IPS-18a (cell line): Measurements from ENCODE around the gene PTPRM.
"Not testable (repeated sequence)": the region's sequence is repeated elsewhere in the genome, so short reads cannot be mapped to it uniquely, and the experiment has no call there.

ENCODE experiments used
- H3K27ac ChIP-seq: one replicate; pipeline ENCODE4 v1.5.1; 2013; ENCODE audit warnings: low read length
- H3K27me3 ChIP-seq: one replicate; pipeline ENCODE4 v1.6.1; 2013; ENCODE audit warnings: mild to moderate bottlenecking, low read length; ENCODE audit not compliant: control insufficient read depth, insufficient read depth
- H3K36me3 ChIP-seq: one replicate; pipeline ENCODE4 v1.6.1; 2013; ENCODE audit warnings: low read depth, low read length; ENCODE audit not compliant: control insufficient read depth
- H3K4me1 ChIP-seq: one replicate; pipeline ENCODE4 v1.6.1; 2013; ENCODE audit warnings: low read depth, low read length; ENCODE audit not compliant: control insufficient read depth
- H3K4me3 ChIP-seq: one replicate; pipeline ENCODE4 v1.5.1; 2013; ENCODE audit warnings: low read length
- H3K9ac ChIP-seq: one replicate; pipeline ENCODE4 v1.6.1; 2013; ENCODE audit warnings: mild to moderate bottlenecking, low read length, moderate library complexity
- H3K9me3 ChIP-seq: one replicate; pipeline ENCODE4 v1.6.1; 2013; ENCODE audit warnings: low read depth, low read length; ENCODE audit not compliant: control insufficient read depth

PTPRM gene

DNA sequence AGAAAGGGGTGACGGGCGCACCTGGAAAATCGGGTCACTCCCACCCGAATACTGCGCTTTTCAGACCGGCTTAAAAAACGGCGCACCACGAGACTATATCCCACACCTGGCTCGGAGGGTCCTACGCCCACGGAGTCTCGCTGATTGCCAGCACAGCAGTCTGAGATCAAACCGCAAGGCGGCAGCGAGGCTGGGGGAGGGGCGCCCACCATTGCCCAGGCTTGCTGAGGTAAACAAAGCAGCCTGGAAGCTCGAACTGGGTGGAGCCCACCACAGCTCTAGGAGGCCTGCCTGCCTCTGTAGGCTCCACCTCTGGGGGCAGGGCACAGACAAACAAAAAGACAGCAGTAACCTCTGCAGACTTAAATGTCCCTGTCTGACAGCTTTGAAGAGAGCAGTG is 399.6 kb downstream of the PTPRM start:
- H3K9ac ChIP-seq, H3K27ac ChIP-seq, H3K4me3 ChIP-seq, H3K4me1 ChIP-seq, H3K9me3 ChIP-seq, H3K36me3 ChIP-seq, H3K27me3 ChIP-seq: not testable (repeated sequence)

DNA sequence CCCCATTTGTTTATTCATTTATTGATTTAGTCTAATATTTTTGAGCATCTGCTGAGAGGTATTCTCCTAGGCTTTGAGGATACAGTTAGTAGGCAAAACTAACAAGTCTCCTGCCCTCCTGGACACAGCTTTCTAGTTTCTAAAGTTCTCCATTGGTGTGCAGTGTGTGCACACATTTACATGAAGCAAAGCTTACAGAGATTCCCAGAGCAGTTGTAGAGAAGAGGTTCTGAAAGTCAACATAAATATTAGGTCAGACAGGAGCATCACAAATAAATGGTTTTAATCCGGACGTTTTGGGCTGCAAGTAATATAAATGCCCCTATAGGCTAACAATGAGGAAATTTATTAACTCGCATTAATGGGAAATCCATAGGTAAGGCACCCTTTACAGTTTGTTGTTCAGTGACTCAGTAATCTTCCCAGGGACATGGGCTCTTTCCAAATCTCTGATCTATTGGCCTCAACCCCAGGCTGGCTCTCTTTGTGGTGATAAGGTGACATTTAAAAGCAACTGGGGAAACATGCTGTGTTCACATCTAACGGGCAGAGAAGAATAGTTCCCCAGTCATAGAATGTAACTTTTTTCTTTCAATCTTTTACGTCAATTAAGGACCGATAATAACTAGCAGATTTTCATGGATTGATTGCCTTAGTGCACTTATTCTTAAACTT is 407.2 kb downstream of the PTPRM start:
- Histone ChIP-seq H3K27me3 (no peaks in the 10 kb centered on the region), H3K36me3 (no peaks in the 10 kb centered on the region), H3K9me3 (no peaks in the 10 kb centered on the region), H3K4me3 (no peak overlapping the region), H3K4me1 (no peaks in the 10 kb centered on the region), H3K27ac (no peak overlapping the region), H3K9ac (no peak overlapping the region)

DNA sequence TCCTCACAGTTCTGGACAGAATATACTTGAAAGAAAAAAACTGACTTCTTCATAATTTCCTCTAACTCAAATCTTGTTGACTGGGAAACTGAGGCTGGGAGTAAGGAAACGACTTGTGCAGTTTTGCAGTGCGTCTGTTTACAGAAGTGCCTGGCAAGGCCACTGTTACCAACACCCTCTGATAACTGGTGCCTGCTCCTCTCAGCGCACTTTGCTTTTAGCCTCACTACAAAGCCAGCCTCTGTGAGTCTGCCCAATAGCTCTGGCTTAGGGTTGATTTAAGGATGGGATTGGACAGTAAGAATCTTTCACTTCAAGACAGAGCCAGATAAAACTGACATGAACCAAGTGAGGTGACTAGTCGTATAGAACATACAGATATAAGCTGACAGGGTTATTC is 410.8 kb downstream of the PTPRM start:
- Histone ChIP-seq H3K36me3 (no peaks in the 10 kb centered on the region), H3K27ac (no peak overlapping the region), H3K9ac (no peak overlapping the region), H3K4me3 (no peak overlapping the region), H3K9me3 (no peaks in the 10 kb centered on the region), H3K4me1 (no peaks in the 10 kb centered on the region), H3K27me3 (no peaks in the 10 kb centered on the region)

DNA sequence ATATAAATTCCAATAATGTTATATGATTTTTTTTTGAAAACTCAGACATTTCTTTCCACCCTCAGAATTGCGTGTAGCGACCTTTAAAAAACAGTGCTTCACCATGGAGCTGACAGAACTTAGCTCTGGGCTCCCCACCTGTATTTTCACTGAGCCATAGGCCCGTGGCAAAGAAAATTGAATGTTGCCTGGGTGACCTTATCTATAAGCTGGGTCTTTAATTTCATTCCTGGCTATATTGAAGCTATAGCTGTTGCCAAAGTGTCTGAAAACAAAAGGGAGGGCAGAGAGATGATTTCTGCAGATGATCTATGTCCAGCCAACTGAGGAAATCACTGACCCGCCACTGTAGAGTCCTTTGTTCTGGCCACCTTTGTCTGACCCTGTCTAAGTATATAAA is 411.7 kb downstream of the PTPRM start:
- H3K4me3 ChIP-seq, result no peak overlapping the region
- H3K9ac ChIP-seq, result no peak overlapping the region
- no peaks in the 10 kb centered on the region for H3K9me3 ChIP-seq
- H3K27me3 ChIP-seq, result no peaks in the 10 kb centered on the region
- H3K36me3 ChIP-seq, result no peaks in the 10 kb centered on the region
- H3K27ac ChIP-seq, result no peak overlapping the region
- no peaks in the 10 kb centered on the region for H3K4me1 ChIP-seq

DNA sequence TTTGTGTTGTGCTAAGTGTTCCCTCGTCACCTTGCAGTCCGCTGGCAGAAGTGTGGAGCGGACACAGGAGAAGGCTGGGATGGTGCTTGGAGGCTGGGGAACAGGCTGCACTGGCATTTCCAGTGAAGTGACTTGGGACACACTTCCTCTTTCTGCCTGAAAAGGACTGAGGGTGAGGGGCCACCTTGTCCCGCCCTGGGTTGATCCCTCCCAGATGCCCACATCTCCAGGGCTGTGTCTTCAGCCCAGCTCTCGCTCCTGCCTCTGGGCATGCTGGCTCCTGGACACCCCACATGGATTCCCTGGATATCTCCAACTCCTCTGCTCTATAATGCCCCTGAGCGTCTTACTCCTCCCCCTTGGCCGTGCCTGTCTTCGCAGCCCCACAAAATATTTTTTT is 412.6 kb downstream of the PTPRM start:
- no peaks in the 10 kb centered on the region for H3K27me3 ChIP-seq
- no peaks in the 10 kb centered on the region for H3K36me3 ChIP-seq

DNA sequence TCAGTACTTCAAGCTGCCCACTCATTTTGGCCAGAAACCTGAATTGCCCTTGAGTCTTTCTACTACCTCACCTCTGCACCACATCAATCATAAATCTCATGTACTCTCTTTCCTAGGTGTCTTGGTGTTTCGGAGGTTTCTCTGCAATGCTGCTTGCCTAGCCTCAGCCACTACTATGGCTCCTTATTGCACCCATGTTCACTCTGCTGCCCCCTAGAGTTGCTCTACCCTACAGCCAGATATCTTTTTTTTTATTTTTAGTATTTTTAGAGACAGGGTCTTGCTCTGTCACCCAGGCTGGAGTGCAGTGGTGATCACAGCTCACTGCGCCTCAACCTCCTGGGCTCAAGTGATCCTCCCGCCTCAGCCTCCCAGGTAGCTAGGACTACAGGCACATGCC is 413.0 kb downstream of the PTPRM start:
- no peaks in the 10 kb centered on the region for H3K27me3 ChIP-seq
- H3K9ac ChIP-seq, result no peak overlapping the region
- no peaks in the 10 kb centered on the region for H3K4me1 ChIP-seq
- H3K27ac ChIP-seq, result no peak overlapping the region
- no peaks in the 10 kb centered on the region for H3K9me3 ChIP-seq
- no peaks in the 10 kb centered on the region for H3K36me3 ChIP-seq
- no peak overlapping the region for H3K4me3 ChIP-seq

More for the DNA sequence above, 412.6 kb downstream of the PTPRM start:
- Histone ChIP-seq H3K4me1 (no peaks in the 10 kb centered on the region), H3K27ac (no peak overlapping the region), H3K9me3 (no peaks in the 10 kb centered on the region), H3K4me3 (no peak overlapping the region), H3K9ac (no peak overlapping the region)

DNA sequence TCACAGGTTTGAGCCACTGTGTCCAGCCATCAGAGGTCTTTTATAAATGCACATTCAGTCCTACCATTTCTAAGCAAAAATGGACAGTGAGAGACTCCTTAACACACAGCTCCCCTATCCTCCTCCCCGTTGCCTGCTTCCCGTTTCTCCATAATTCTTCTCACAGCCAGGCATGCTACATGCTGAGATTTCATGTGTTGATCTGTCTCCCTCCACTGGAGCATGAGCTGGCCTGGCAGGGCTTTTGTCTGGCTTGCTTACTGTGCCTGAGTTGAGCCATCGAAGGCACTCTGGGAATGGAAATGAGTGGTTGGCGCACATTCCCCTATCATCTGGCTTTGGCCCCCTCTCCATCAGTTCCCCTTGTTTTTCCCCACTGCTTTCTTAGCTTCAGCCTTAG is 413.5 kb downstream of the PTPRM start:
- H3K36me3 ChIP-seq, result no peaks in the 10 kb centered on the region
- no peak overlapping the region for H3K9ac ChIP-seq
- no peak overlapping the region for H3K27ac ChIP-seq
- H3K4me1 ChIP-seq, result no peaks in the 10 kb centered on the region
- no peaks in the 10 kb centered on the region for H3K9me3 ChIP-seq
- H3K4me3 ChIP-seq, result no peak overlapping the region
- no peaks in the 10 kb centered on the region for H3K27me3 ChIP-seq

DNA sequence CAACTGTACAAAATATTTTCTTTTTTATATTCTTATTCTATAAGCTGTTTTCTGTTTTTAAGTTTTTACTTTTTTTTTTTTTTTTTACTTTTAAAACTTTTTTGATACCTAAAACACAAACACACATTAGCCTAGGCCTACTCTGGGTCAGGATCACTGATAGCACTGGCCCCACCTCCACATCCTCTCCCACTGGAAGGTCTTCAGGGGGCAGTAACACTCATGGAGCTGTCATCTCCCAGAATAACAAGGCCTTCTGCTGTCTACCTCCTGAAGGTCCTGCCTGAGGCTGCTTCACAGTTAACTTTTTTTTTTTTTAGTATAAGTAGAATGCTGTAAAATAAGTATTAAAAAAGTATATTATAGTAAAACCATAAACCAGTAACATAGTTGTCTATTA is 415.1 kb downstream of the PTPRM start:
- H3K4me1 ChIP-seq, result no peaks in the 10 kb centered on the region
- H3K27me3 ChIP-seq, result no peaks in the 10 kb centered on the region
- H3K9me3 ChIP-seq, result no peaks in the 10 kb centered on the region
- no peak overlapping the region for H3K27ac ChIP-seq
- no peaks in the 10 kb centered on the region for H3K36me3 ChIP-seq
- no peak overlapping the region for H3K4me3 ChIP-seq
- no peak overlapping the region for H3K9ac ChIP-seq

DNA sequence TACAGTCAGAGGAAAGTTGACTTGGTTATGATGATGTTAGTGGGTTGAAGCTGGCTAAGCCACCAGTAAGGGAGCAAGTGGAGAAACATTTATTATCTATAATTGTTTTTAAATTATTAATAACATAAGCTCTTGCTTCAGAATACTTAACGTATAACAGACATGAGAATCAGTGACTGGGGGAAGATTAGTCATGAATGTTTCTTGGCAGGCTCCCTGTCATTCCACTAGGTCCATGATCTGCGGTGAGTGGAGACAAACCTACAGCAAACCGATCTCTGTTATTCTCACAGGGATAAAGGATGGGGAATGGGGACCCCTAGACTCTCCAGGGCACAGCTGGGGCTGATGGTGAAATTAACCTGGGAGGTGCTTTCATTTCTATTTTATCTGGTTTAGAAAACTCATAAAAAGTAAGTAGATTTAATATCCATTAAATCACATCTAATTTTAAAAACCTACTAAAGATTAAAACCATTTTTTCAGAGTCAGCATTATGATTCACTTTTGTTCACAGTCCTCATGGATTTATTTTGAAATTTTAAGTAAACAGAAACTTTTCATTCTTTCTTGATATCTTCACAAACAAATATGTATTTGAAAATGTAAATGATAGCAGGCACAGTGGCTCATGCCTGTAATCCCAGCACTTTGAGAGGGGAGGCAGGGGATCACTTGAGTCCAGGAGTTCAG is 420.3 kb downstream of the PTPRM start:
- H3K9me3 ChIP-seq, result no peaks in the 10 kb centered on the region
- H3K4me1 ChIP-seq, result no peaks in the 10 kb centered on the region
- H3K27ac ChIP-seq, result no peak overlapping the region
- no peaks in the 10 kb centered on the region for H3K36me3 ChIP-seq
- H3K9ac ChIP-seq, result no peak overlapping the region
- no peaks in the 10 kb centered on the region for H3K27me3 ChIP-seq
- no peak overlapping the region for H3K4me3 ChIP-seq

DNA sequence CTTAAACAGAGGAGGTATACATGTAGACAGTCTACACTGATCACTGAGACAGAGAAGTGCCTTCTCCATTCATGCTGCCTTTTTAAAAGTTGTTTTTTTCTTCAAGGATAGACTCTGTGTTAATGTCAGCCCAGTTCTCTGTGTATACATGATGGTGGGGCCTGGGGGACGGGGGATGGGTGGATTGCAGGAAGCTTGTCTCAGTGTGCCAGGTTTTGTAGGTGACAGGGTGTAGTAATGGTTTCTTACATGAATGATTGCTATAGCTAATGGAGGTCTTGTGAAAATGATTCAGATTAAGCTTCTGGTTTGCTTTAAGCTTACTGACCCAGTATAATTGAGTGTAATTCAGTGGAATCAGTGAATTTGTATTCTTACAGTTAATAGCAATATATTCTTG is 423.6 kb downstream of the PTPRM start:
- no peak overlapping the region for H3K4me3 ChIP-seq
- H3K27me3 ChIP-seq, result no peaks in the 10 kb centered on the region
- H3K27ac ChIP-seq, result no peak overlapping the region
- no peaks in the 10 kb centered on the region for H3K36me3 ChIP-seq
- H3K4me1 ChIP-seq, result no peaks in the 10 kb centered on the region
- no peak overlapping the region for H3K9ac ChIP-seq
- no peaks in the 10 kb centered on the region for H3K9me3 ChIP-seq

DNA sequence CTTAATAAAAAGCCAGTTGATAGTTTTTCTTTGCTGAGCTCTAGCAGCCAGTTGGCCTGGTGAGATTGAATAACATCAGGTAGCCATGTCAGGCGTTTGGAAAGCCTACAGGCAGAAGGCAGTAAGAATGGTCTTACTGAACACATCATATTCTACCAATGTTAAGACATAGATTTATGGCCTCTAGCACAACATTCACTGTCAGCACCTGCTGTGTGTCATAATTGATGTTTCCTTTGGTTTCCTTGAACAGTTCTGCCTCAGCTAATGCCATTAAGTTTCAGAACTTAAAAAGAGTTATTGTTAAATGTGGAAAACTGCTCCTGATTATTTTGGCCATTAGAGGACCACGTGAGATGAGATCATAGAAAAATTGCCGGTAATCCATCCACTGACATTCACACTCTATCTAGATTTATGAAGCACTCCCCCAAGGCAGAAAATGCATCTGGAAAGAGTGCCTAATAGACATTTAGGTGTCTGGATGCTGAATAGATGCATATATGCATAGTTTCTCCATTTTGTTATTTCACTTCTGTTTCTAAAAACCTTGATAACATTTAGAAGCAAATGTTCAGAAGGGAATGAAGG is 434.7 kb downstream of the PTPRM start:
- Histone ChIP-seq H3K27ac (no peak overlapping the region), H3K9me3 (no peaks in the 10 kb centered on the region), H3K4me3 (no peak overlapping the region), H3K36me3 (no peaks in the 10 kb centered on the region), H3K9ac (no peak overlapping the region), H3K4me1 (peaks cover 21% of the 10 kb centered on the region), H3K27me3 (no peaks in the 10 kb centered on the region)
